Brain microvascular endothelial cell (primary cell): Measurements from ENCODE around the gene MAP1B.

Experiments used
- DNase-seq: peaks from one replicate; pipeline ENCODE4 v3.0.0-alpha.2; 2020
- H3K27ac ChIP-seq: fragments of 250-450 bp; sonication (Bioruptor Pico); 2 replicates; pipeline ENCODE4 v1.5.1; 2020; ENCODE audit warnings: mild to moderate bottlenecking, moderate library complexity
- H3K27me3 ChIP-seq: fragments of 250-450 bp; sonication (Bioruptor Pico); replicated peaks from 2 replicates; pipeline ENCODE4 v1.5.1; 2020; ENCODE audit warnings: mild to moderate bottlenecking
- H3K36me3 ChIP-seq: fragments of 250-450 bp; sonication (Bioruptor Pico); replicated peaks from 2 replicates; pipeline ENCODE4 v1.5.1; 2020; ENCODE audit warnings: mild to moderate bottlenecking
- H3K4me3 ChIP-seq: 2 replicates; pipeline ENCODE4 v1.5.1; 2011; ENCODE audit warnings: low read depth, mild to moderate bottlenecking, control low read depth, low read length, moderate library complexity
- CTCF ChIP-seq: IDR thresholded peaks from 2 replicates; pipeline ENCODE4 v1.5.1; 2011; ENCODE audit warnings: low read depth, mild to moderate bottlenecking, moderate library complexity, low read length, control low read depth, inconsistent platforms; ENCODE audit errors: missing control alignments
- in situ Hi-C: cut with HindIII; loops from 2 replicates; pipeline ENCODE4 v1.10.0; 2017; ENCODE audit warnings: low sequenced_read_pairs, low pct_ligation_motif_present

The MAP1B gene

GRCh38 chr5:72231991-72232703 is 124.9 kb downstream of the MAP1B start:
- DNase-seq: no peak
- TF ChIP-seq CTCF: no peak
- Histone ChIP-seq H3K27ac (no peak overlapping the region), H3K4me3 (no peak overlapping the region), H3K36me3 (no peaks in the 10 kb centered on the region), H3K27me3 (no peaks in the 10 kb centered on the region)
- in situ Hi-C loops: no loop called here

- in situ Hi-C loops: no loop called here
- H3K27ac ChIP-seq: no peak overlapping the region
Observed at GRCh38 chr5:72232838-72233237, 125.6 kb downstream of the MAP1B start.

GRCh38 chr5:72233835-72234234 is 126.6 kb downstream of the MAP1B start:
- no peak for DNase-seq
- in situ Hi-C loops: no loop called here
- no peaks in the 10 kb centered on the region for H3K36me3 ChIP-seq
- no peak overlapping the region for H3K4me3 ChIP-seq
- TF ChIP-seq CTCF: no peak
- no peaks in the 10 kb centered on the region for H3K27me3 ChIP-seq
- peak overlapping the region; percentile 74 for H3K27ac ChIP-seq

More at GRCh38 chr5:72232838-72233237, 125.6 kb downstream of the MAP1B start:
- Histone ChIP-seq H3K27me3 (no peaks in the 10 kb centered on the region), H3K4me3 (no peak overlapping the region), H3K36me3 (no peaks in the 10 kb centered on the region)
- no peak for DNase-seq
- TF ChIP-seq CTCF: no peak

GRCh38 chr5:72234265-72234700 is 127.0 kb downstream of the MAP1B start:
- in situ Hi-C loops: no loop called here
- Histone ChIP-seq H3K27ac (peak overlapping the region; percentile 74), H3K36me3 (no peaks in the 10 kb centered on the region)

GRCh38 chr5:72234868-72235267 is 127.6 kb downstream of the MAP1B start:
- Histone ChIP-seq H3K27me3 (no peaks in the 10 kb centered on the region), H3K4me3 (no peak overlapping the region), H3K36me3 (no peaks in the 10 kb centered on the region), H3K27ac (peak overlapping the region; percentile 74)
- no peak for DNase-seq
- in situ Hi-C loops: no loop called here
- no peak for TF ChIP-seq CTCF

More at GRCh38 chr5:72234265-72234700, 127.0 kb downstream of the MAP1B start:
- Histone ChIP-seq H3K4me3 (no peak overlapping the region), H3K27me3 (no peaks in the 10 kb centered on the region)
- DNase-seq: peak; percentile 79
- TF ChIP-seq CTCF: no peak

- in situ Hi-C loops: no loop called here
- DNase-seq: no peak
Observed at GRCh38 chr5:72235725-72236124, 128.4 kb downstream of the MAP1B start.

More at GRCh38 chr5:72235725-72236124, 128.4 kb downstream of the MAP1B start:
- H3K36me3 ChIP-seq: no peaks in the 10 kb centered on the region
- no peak overlapping the region for H3K4me3 ChIP-seq
- no peaks in the 10 kb centered on the region for H3K27me3 ChIP-seq
- no peak for TF ChIP-seq CTCF
- peak overlapping the region; percentile 4 for H3K27ac ChIP-seq
